ENCODE data around the gene INPP5K.
"Not testable (repeated sequence)": the region's sequence is repeated elsewhere in the genome, so short reads cannot be mapped to it uniquely, and the experiment has no call there.

The INPP5K gene

DNA sequence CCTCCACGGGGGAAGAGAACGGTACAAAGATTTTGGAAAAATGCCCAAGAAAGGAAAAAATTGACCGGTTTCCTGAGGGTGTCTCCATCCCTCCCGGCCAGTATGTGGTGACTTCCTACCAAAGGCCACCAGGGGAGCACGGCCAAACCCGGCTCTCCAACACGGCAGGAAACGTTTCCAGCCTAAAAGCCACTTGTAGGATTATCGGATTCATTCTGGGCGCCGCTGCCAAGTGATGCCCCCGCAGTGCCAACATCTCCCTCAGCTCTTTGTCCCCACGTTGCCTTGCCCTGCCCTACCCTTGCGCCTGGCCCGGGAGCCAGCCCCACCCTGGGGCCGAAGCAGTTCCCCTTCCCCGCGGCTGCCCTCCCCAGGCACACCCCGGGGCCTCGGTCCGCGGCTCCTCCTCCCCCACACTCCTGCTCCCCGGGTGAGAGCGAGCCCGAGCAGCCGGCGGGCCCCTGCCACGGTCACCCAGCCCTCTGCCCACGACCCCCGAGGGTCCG, 61.1 kb downstream of the INPP5K start:
- Histone ChIP-seq H3K79me2 (ENCODE audit: low read length) (peaks cover 56% of the 10 kb centered on the region), H2AFZ (ENCODE audit: low read length) (peak overlapping the region; percentile 89), H3F3A (ENCODE audit: insufficient read depth, low read length) (peaks cover 4% of the 10 kb centered on the region; the same call in 1 of the 2 replicates), H3K9me2 (replicated peaks; ENCODE audit: insufficient read depth, low read length) (no peaks in the 10 kb centered on the region), H4K20me1 (ENCODE audit: insufficient read depth, low read length) (0 out of 2 replicates have a peak, but pooled peaks cover 4% of the 10 kb centered on the region), H3K36me3 (replicated peaks; ENCODE audit: insufficient read depth, low read length) (no peaks in the 10 kb centered on the region), H3K4me2 (ENCODE audit: low read depth, low read length) (peak overlapping the region; percentile 95), H3K27ac (ENCODE audit: low read length) (peak overlapping the region; percentile 71), H3K4me1 (ENCODE audit: low read length) (peaks cover 9% of the 10 kb centered on the region; the same call in 1 of the 2 replicates), H3K4me3 (ENCODE audit: low read length) (peak overlapping the region; percentile 99), H3K9me3 (replicated peaks; ENCODE audit: insufficient read depth, low read length) (no peaks in the 10 kb centered on the region), H3K9ac (ENCODE audit: low read length) (peak overlapping the region; percentile 96), H3K27me3 (replicated peaks; ENCODE audit: insufficient read depth, low read length) (no peaks in the 10 kb centered on the region)
- TF ChIP-seq EZH2 (optimal IDR thresholded peaks at IDR 0.05; ENCODE audit: low read depth, low read length), result no peak
- TF ChIP-seq CTCF (IDR thresholded peaks at IDR 0.05; ENCODE audit: low read length), result peak; percentile 69
- peak; percentile 55 for DNase-seq

DNA sequence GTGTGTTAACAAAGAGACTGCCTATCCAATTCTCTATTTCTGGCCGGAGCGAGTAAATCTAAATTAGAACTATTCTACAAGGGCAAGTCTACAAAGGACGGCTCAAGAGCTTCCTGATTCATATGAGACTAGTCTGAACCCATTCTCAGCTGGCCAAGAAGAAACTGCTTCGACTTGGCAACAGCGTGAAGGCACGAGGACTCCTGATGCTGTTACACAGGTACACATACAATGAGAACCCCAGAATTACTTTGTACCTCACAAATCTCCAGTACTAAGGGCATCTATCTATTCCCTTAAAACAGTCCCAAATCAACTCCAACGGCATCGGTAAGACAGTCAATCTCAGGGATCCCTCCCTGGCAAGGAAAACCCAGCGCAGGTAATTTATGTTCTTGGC, 61.9 kb downstream of the INPP5K start:
- Histone ChIP-seq H3K9ac (ENCODE audit: low read length) (peak overlapping the region; percentile 96; the same call in 1 of the 2 replicates), H3K9me3 (replicated peaks; ENCODE audit: insufficient read depth, low read length) (no peaks in the 10 kb centered on the region), H3K36me3 (replicated peaks; ENCODE audit: insufficient read depth, low read length) (no peaks in the 10 kb centered on the region), H3K9me2 (replicated peaks; ENCODE audit: insufficient read depth, low read length) (no peaks in the 10 kb centered on the region), H2AFZ (ENCODE audit: low read length) (no peak overlapping the region), H3K4me3 (ENCODE audit: low read length) (peak overlapping the region; percentile 99), H3K79me2 (ENCODE audit: low read length) (peaks cover 64% of the 10 kb centered on the region), H3F3A (ENCODE audit: insufficient read depth, low read length) (peaks cover 4% of the 10 kb centered on the region; the same call in 1 of the 2 replicates), H3K4me1 (ENCODE audit: low read length) (peaks cover 9% of the 10 kb centered on the region; the same call in 1 of the 2 replicates), H3K4me2 (ENCODE audit: low read depth, low read length) (peak overlapping the region; percentile 95), H3K27ac (ENCODE audit: low read length) (no peak overlapping the region), H4K20me1 (ENCODE audit: insufficient read depth, low read length) (0 out of 2 replicates have a peak, but pooled peaks cover 4% of the 10 kb centered on the region), H3K27me3 (replicated peaks; ENCODE audit: insufficient read depth, low read length) (no peaks in the 10 kb centered on the region)
- no peak for DNase-seq
- TF ChIP-seq CTCF (IDR thresholded peaks at IDR 0.05; ENCODE audit: low read length), result no peak
- no peak for TF ChIP-seq EZH2phosphoT487 (IDR thresholded peaks at IDR 0.05; ENCODE audit: low read length)
- no peak for TF ChIP-seq EZH2 (optimal IDR thresholded peaks at IDR 0.05; ENCODE audit: low read depth, low read length)

DNA sequence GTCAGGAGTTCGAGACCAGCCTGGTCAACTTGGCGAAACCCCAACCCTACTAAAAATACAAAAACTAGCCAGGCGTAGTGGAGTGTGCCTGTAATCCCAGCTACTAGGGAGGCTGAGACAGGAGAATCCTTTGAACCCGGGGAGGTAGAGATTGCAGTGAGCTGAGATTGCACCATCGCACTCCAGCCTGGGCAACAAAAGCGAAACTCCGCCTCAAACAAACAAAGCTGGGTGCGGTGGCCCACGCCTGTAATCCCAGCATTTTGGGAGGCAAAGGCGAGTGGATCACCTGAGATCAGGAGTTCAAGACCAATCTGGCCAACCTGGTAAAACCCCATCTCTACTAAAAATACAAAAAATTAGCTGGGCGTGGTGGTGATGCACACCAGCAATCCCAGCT, 62.7 kb downstream of the INPP5K start:
- H3K9me2 ChIP-seq (replicated peaks; ENCODE audit: insufficient read depth, low read length); H3K27ac ChIP-seq (ENCODE audit: low read length): not testable (repeated sequence)
- H3K79me2 ChIP-seq (ENCODE audit: low read length), result peaks cover 73% of the 10 kb centered on the region

DNA sequence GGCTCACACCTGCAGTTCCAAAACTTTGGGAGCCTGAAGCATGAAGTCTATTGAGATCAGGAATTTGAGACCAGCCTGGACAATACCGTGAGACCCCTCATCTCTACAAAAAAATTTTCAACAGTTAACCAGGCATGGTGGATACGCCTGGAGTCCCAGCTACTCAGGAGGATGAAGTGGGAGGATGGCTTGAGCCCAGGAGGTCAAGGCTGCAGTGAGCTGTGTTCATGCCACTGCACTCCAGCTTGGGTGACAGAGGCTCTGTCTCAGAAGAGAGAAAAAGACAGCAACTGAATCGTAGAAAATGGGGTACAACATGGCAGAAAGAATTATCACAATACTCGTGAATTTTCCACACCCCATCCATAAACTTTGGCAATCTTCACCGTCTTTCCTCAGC, 63.6 kb downstream of the INPP5K start:
- H3K4me1 ChIP-seq (ENCODE audit: low read length), result peaks cover 9% of the 10 kb centered on the region; the same call in 1 of the 2 replicates
- DNase-seq, result no peak
- H3K9ac ChIP-seq (ENCODE audit: low read length), result no peak overlapping the region
- H3F3A ChIP-seq (ENCODE audit: insufficient read depth, low read length), result peaks cover 4% of the 10 kb centered on the region; the same call in 1 of the 2 replicates
- no peak overlapping the region for H3K4me2 ChIP-seq (ENCODE audit: low read depth, low read length)
- no peak overlapping the region for H3K27ac ChIP-seq (ENCODE audit: low read length)
- H3K4me3 ChIP-seq (ENCODE audit: low read length), result no peak overlapping the region
- TF ChIP-seq EZH2phosphoT487 (IDR thresholded peaks at IDR 0.05; ENCODE audit: low read length), result no peak
- TF ChIP-seq EZH2 (optimal IDR thresholded peaks at IDR 0.05; ENCODE audit: low read depth, low read length), result no peak
- no peak for TF ChIP-seq CTCF (IDR thresholded peaks at IDR 0.05; ENCODE audit: low read length)
- no peaks in the 10 kb centered on the region for H3K36me3 ChIP-seq (replicated peaks; ENCODE audit: insufficient read depth, low read length)
- peaks cover 81% of the 10 kb centered on the region for H3K79me2 ChIP-seq (ENCODE audit: low read length)
- no peaks in the 10 kb centered on the region for H3K9me3 ChIP-seq (replicated peaks; ENCODE audit: insufficient read depth, low read length)
- no peak overlapping the region for H2AFZ ChIP-seq (ENCODE audit: low read length)
- H3K9me2 ChIP-seq (replicated peaks; ENCODE audit: insufficient read depth, low read length), result no peaks in the 10 kb centered on the region
- H4K20me1 ChIP-seq (ENCODE audit: insufficient read depth, low read length), result peaks cover 9% of the 10 kb centered on the region; the same call in 1 of the 2 replicates
- H3K27me3 ChIP-seq (replicated peaks; ENCODE audit: insufficient read depth, low read length), result no peaks in the 10 kb centered on the region

More for the DNA sequence above, 62.7 kb downstream of the INPP5K start:
- not testable (repeated sequence) for H3F3A ChIP-seq (ENCODE audit: insufficient read depth, low read length); DNase-seq; H4K20me1 ChIP-seq (ENCODE audit: insufficient read depth, low read length); H3K9ac ChIP-seq (ENCODE audit: low read length); H3K4me3 ChIP-seq (ENCODE audit: low read length); H2AFZ ChIP-seq (ENCODE audit: low read length); H3K4me2 ChIP-seq (ENCODE audit: low read depth, low read length); H3K9me3 ChIP-seq (replicated peaks; ENCODE audit: insufficient read depth, low read length); H3K27me3 ChIP-seq (replicated peaks; ENCODE audit: insufficient read depth, low read length); H3K36me3 ChIP-seq (replicated peaks; ENCODE audit: insufficient read depth, low read length); H3K4me1 ChIP-seq (ENCODE audit: low read length)

DNA sequence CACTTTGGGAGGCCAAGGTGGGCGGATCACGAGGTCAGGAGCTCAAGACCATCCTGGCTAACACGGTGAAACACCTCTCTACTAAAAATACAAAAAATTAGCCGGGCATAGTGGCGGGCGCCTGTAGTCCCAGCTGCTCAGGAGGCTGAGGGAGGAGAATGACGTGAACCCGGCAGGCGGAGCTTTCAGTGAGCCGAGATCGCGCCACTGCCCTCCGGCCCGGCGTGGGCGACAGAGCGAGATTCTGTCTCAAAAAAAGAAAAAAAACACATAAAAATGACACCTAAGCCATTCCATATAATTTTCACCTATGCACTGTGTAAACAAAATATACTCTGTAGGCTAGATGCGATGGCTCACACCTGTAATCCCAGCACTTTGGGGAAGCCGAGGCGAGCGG, 66.2 kb downstream of the INPP5K start:
- H3K9me3 ChIP-seq (replicated peaks; ENCODE audit: insufficient read depth, low read length); H3K36me3 ChIP-seq (replicated peaks; ENCODE audit: insufficient read depth, low read length); H3K9ac ChIP-seq (ENCODE audit: low read length); H3K9me2 ChIP-seq (replicated peaks; ENCODE audit: insufficient read depth, low read length); DNase-seq; H3K27ac ChIP-seq (ENCODE audit: low read length); H2AFZ ChIP-seq (ENCODE audit: low read length); H3F3A ChIP-seq (ENCODE audit: insufficient read depth, low read length); H3K4me1 ChIP-seq (ENCODE audit: low read length); H3K27me3 ChIP-seq (replicated peaks; ENCODE audit: insufficient read depth, low read length); H3K4me3 ChIP-seq (ENCODE audit: low read length); H3K4me2 ChIP-seq (ENCODE audit: low read depth, low read length): not testable (repeated sequence)
- Histone ChIP-seq H3K79me2 (ENCODE audit: low read length) (peaks cover 100% of the 10 kb centered on the region), H4K20me1 (ENCODE audit: insufficient read depth, low read length) (peaks cover 18% of the 10 kb centered on the region)

Measured in MM.1S (cell line).